Fibroblast of skin of left biceps (primary cell): ENCODE measurements around the gene PGLYRP4.
"Not testable (repeated sequence)": the region's sequence is repeated elsewhere in the genome, so short reads cannot be mapped to it uniquely, and the experiment has no call there.

Experiments used
- DNase-seq, 2 experiments: peaks; one replicate each; pipeline ENCODE4 v3.0.0-alpha.2; 2013; ENCODE audit warnings: low read depth in 2 of 2

PGLYRP4 gene

GRCh38 chr1:153337980-153338853, 10.4 kb downstream of the PGLYRP4 start:
- DNase-seq: no peak

GRCh38 chr1:153336650-153337049, 12.0 kb downstream of the PGLYRP4 start:
- DNase-seq: no peak

- DNase-seq: no peak
These were observed 14.7 kb downstream of the PGLYRP4 start for GRCh38 chr1:153333902-153334301.

DNA sequence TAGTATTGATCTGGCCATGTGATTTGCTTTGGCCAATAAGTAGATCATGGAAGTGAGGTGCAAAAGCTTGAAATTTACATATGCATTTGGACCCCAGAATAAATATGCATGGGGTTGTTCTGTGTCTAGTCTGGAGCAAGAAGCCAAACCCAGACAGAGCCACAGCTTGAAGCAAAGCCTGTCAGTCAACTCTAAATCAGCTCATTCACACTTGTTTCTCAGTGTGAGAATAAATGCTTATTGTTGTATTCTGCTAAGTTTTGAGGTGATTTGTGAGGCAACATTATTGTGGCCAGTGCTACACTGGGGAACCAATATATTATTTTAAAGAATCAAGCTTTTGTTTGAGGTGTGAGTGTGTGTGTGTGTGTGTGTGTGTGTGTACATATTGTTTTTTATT, 23.7 kb downstream of the PGLYRP4 start:
- no peak for DNase-seq

DNA sequence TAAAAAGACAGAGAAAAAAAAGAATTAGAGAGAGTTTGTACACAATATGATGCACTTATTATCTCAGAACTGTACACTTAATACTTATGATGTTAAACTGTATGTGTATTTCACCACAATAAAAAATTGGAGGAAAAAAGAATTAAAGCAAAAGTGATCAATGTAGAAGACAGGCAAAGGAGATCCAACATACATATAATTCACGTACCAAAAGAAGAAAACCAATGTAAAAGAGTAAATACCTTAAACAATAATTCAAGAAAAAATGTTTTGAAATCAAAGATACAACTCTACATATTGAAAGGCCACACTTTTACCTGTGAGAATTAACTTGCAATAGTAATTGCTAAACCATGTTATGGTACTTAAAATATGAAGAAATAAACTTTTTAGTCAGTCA, 26.1 kb downstream of the PGLYRP4 start:
- no peak for DNase-seq

- not testable (repeated sequence) for DNase-seq
These were observed 30.5 kb downstream of the PGLYRP4 start for GRCh38 chr1:153318145-153318544.

GRCh38 chr1:153316013-153316412, 32.6 kb downstream of the PGLYRP4 start:
- DNase-seq: not testable (repeated sequence)

GRCh38 chr1:153314388-153314787, 34.3 kb downstream of the PGLYRP4 start:
- not testable (repeated sequence) for DNase-seq

GRCh38 chr1:153313288-153313687, 35.4 kb downstream of the PGLYRP4 start:
- DNase-seq: no peak

- DNase-seq: no peak
These were observed 36.0 kb downstream of the PGLYRP4 start, which contains the start of gene PGLYRP3 for GRCh38 chr1:153312570-153313186. PGLYRP3 (minus strand) TSS chr1:153312952; CDS start chr1:153310665, 2,287 bp downstream.

DNA sequence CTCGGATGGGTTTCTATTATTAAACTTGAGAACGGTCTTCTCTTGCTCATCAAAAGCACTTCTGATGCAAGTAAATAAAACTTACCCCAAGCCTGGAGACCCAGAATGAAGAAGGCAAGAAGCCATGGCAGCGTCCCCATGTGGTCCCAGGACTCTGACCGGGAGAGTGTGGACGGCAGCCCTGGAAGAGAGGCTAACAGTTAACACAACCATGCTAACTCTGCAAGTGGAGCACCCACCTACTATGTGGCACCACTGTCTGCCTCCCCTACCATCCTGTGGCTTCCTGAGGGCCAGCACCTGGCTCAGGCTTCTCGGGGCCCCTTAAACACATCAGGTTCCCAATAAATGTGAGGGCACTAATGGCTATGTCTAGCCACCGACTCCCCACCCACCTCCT, 38.1 kb downstream of the PGLYRP4 start:
- no peak for DNase-seq

DNA sequence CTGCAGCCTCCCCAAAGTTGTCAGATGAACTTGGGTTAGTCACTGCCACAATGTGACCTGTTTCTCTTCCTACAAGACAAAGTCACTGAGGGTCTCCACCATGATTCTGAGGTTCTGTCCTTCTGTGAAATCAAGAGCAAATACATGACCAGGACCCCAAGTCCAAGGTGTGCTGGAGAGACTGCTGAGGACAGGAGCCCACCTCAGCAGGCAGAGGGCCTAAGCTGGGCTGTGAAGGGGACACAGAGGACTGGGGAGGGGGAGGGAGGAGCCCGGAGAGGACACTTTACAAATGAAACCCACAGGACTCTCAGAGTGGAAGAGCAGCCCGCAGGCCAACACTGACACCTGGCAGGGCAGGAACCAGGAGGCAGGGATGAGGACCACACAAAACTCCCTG, 39.2 kb downstream of the PGLYRP4 start:
- no peak for DNase-seq

GRCh38 chr1:153308540-153308939, 40.1 kb downstream of the PGLYRP4 start:
- DNase-seq: no peak

GRCh38 chr1:153307221-153307600, 41.4 kb downstream of the PGLYRP4 start:
- no peak for DNase-seq

DNA sequence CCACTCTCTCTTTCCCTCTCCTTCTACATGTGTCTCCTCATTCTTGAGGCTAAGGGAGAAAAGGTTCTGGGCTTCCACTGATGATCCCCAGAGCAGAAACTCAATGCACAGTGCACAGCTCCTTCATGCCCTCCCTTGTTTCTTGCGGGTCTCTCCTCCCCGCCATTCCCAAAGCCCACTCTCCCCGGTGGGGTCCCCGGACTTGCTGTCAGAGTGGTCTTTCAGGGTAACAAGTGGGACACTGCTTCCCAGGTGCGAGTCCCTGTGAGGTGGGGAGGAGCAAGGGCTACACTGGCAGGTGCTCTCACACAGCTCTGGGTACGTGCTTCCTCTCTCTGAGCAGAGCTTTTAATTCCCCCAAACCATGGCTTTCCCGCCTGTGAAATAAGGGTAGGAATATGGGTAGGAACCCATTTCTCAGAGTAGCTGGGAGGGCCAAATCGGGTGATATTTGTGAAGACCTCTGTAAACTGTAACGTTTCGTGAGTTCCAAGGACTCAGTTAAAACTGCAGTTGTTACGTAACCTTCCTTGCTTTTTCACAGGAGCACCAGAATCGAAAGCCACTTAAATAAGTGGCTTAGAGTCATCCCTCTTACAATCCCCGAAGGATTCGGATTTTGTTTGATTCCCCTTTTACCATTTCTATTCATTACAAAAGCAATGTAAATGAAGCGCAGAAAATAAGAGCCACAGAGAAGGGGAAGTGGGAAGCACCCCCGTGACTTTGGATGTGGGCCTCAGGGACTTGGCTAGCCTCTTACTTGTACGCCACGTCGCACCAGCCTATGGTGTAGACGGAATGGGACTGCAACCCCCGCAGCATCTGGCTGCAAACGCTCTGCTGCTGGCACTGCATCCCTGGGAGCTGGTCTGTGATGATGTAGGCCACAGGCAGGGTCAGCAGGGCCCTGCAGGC, 42.1 kb downstream of the PGLYRP4 start:
- no peak for DNase-seq

- no peak for DNase-seq
These were observed 43.0 kb downstream of the PGLYRP4 start for GRCh38 chr1:153305682-153306081.

DNA sequence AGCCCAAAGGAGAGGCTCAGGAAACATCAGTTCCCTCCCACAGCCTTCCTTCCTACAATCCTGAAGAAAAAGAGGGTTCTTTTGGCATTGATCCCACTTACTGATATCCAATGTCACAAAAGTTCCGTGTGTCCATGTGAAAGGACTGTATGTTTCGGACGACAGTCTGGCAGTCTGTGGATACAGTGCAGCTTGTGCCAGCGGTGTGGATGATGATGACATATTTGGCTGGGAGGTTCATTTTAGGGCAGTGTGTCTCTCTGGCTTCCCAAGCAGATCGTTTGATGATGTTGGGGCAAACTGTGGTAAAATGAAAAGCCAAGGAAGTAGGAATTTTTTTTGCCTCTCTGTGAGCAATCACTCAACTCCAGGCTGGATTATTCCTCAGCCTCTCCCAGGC, 46.3 kb downstream of the PGLYRP4 start:
- DNase-seq: no peak

DNA sequence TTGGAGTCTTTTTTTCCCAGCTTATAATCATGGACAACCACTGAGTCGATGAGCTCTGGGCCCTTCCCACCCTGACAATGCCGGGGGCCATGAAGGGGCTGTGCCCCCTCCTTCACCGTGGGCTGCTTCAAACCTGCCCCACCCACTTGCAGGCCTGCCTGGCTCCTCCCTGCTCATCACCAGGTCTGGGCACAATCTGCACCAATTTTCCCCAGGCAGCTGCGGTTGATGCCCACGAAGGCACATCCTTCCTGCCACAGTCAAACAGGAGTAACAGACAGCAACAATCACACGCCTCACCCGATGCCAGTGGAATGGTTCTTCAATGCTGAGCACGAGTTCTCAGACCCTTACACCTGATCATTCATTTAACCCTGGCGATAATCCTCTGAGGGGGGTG, 54.8 kb downstream of the PGLYRP4 start:
- DNase-seq: no peak

GRCh38 chr1:153293480-153293775, 55.2 kb downstream of the PGLYRP4 start:
- DNase-seq: no peak

DNA sequence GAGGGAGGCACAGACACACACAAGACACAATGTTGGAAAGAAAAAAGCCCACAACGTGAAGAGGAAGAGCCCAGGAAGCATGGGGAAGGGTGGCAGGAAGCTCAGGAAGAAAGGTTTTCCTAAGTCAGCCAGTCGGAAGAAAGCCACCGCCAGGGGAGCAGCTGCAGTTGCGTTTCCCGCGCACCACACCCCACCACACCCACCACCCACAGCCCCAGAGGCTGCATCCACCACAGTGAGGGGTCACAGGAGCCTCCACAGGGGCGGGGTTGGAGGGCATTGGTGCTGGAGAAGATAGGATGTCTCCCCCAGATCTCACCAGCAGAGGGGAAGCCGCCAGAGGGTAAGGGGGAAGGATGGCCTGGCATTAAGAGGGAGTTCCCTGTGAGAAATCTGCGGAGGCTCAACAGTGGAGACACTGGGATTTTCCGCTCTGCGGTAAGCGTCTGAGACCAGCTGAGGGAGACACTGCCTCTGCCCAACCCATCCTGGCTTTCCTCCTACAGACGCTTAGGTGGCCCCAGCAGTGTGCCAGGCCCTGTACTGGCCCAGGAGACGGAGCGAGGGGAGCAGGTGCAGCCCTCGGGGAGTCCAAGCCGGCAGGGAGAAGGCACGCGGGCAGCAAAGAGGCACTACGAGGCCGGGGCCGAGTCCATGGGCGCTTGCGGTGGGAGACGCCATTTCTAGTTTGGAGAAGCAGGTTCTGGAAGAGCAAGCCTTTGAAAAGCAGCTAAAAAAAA, 55.7 kb downstream of the PGLYRP4 start:
- no peak for DNase-seq

- DNase-seq: no peak
These were observed 56.5 kb downstream of the PGLYRP4 start for GRCh38 chr1:153292185-153292584.

DNA sequence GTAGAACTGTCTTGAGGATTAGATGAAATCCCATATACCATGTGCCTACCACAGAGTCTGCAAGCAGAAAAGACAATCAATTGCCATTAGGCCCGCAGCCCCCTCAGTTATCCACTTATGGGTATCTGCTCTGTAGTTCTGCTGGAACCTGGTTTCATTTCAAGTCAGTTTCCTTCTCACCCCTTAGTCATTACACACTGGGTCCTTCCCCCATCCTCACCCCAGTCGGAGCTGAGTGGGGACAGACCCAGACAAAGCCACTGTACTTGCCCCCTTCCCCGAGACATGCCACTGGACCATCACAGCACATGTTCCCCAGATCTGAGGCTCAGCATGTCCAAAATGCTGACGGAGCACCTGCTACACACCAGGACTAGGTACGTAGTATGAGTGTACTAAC, 57.1 kb downstream of the PGLYRP4 start:
- DNase-seq: no peak
